ENCODE data around the gene HLA-B. TPM values are rescaled to one million over a fixed set of nuclear protein-coding genes. Genes with fewer than 3 reads are reported as not detected.

HLA-B gene
- polyA plus RNA-seq, 1 donor: 99.6 TPM

- DNase-seq: no peak
These were observed 2.7 kb downstream of the HLA-B start for GRCh38 chr6:31354158-31354863.

GRCh38 chr6:31353384-31353945 lies 3.5 kb downstream of the HLA-B start:
- no peak for DNase-seq

GRCh38 chr6:31352683-31353383 lies 4.1 kb downstream of the HLA-B start:
- no peak for DNase-seq

- no peak for DNase-seq
These were observed 4.7 kb downstream of the HLA-B start for GRCh38 chr6:31352310-31352682.

- DNase-seq: no peak
These were observed 5.3 kb downstream of the HLA-B start for GRCh38 chr6:31351401-31352309.

GRCh38 chr6:31351033-31351380 lies 6.0 kb downstream of the HLA-B start:
- no peak for DNase-seq

GRCh38 chr6:31350196-31351032 lies 6.6 kb downstream of the HLA-B start:
- no peak for DNase-seq

- no peak for DNase-seq
These were observed 7.7 kb downstream of the HLA-B start for GRCh38 chr6:31349301-31349700.

- no peak for DNase-seq
These were observed 11.8 kb downstream of the HLA-B start for GRCh38 chr6:31345026-31345730.

- DNase-seq: no peak
These were observed 16.8 kb downstream of the HLA-B start for GRCh38 chr6:31340228-31340627.

- DNase-seq: no peak
These were observed 17.8 kb downstream of the HLA-B start for GRCh38 chr6:31339210-31339609.

GRCh38 chr6:31336896-31337496 lies 20.0 kb downstream of the HLA-B start:
- DNase-seq: no peak

GRCh38 chr6:31332637-31333602 lies 24.1 kb downstream of the HLA-B start:
- no peak for DNase-seq

- no peak for DNase-seq
These were observed 28.5 kb downstream of the HLA-B start for GRCh38 chr6:31328355-31328960.

- DNase-seq: no peak
These were observed 35.2 kb downstream of the HLA-B start for GRCh38 chr6:31321820-31322219.

GRCh38 chr6:31321005-31321707 lies 35.8 kb downstream of the HLA-B start:
- DNase-seq: no peak

- DNase-seq: no peak
These were observed 39.9 kb downstream of the HLA-B start for GRCh38 chr6:31317036-31317435.

GRCh38 chr6:31309641-31310040 lies 47.3 kb downstream of the HLA-B start:
- no peak for DNase-seq

Data from left kidney (tissue), 2 donors.